NT2/D1 (cell line): ENCODE results near the gene POM121L2.
A peak's percentile ranks its signal among the peaks of the same experiment; 100 is the strongest.

Experiments
- DNase-seq: peaks from one replicate; pipeline ENCODE4 v3.0.0-alpha.2; 2011; ENCODE audit warnings: low read depth, low spot score
- H3K27me3 ChIP-seq: 2 replicates; pipeline ENCODE4 v1.6.0; 2011; ENCODE audit warnings: mild to moderate bottlenecking; ENCODE audit not compliant: insufficient read length, insufficient read depth
- H3K36me3 ChIP-seq: 2 replicates; pipeline ENCODE4 v1.6.1; 2011; ENCODE audit warnings: mild to moderate bottlenecking, low read length, mixed read lengths; ENCODE audit not compliant: insufficient read depth, insufficient read length
- H3K4me1 ChIP-seq: 2 replicates; pipeline ENCODE4 v1.5.1; 2011; ENCODE audit not compliant: insufficient read depth, insufficient read length
- H3K4me3 ChIP-seq: 2 replicates; pipeline ENCODE4 v1.5.1; 2011; ENCODE audit warnings: low read depth; ENCODE audit not compliant: insufficient read length
- H3K9ac ChIP-seq: 2 replicates; pipeline ENCODE4 v1.6.0; 2011; ENCODE audit warnings: low read depth; ENCODE audit not compliant: insufficient read length
- H3K9me3 ChIP-seq: 2 replicates; pipeline ENCODE4 v1.5.1; 2011; ENCODE audit warnings: mild to moderate bottlenecking, low read length; ENCODE audit not compliant: insufficient read depth
- SUZ12 ChIP-seq: IDR thresholded peaks from 2 replicates; pipeline ENCODE4 v1.6.1; 2011; ENCODE audit not compliant: insufficient read length, insufficient read depth; ENCODE audit errors: extremely low read depth
- YY1 ChIP-seq: IDR thresholded peaks from 2 replicates; pipeline ENCODE4 v1.6.1; 2011; ENCODE audit not compliant: insufficient read length, insufficient read depth
- ZNF274 ChIP-seq: IDR thresholded peaks from 2 replicates; pipeline ENCODE4 v1.6.1; 2011; ENCODE audit warnings: mild to moderate bottlenecking, low read depth, low read length

POM121L2 gene

GRCh38 chr6:27327023-27327738 lies 15.1 kb upstream of the POM121L2 start:
- H3K4me1 ChIP-seq, result no peaks in the 10 kb centered on the region
- TF ChIP-seq SUZ12 (no peak), YY1 (no peak), ZNF274 (no peak)
- H3K4me3 ChIP-seq, result no peak overlapping the region
- no peak overlapping the region for H3K9ac ChIP-seq
- DNase-seq, result no peak
- no peaks in the 10 kb centered on the region for H3K27me3 ChIP-seq
- no peaks in the 10 kb centered on the region for H3K36me3 ChIP-seq
- H3K9me3 ChIP-seq, result no peaks in the 10 kb centered on the region

GRCh38 chr6:27321901-27322300 lies 9.8 kb upstream of the POM121L2 start:
- no peak overlapping the region for H3K4me3 ChIP-seq
- H3K9me3 ChIP-seq, result no peaks in the 10 kb centered on the region
- H3K36me3 ChIP-seq, result no peaks in the 10 kb centered on the region
- H3K4me1 ChIP-seq, result no peaks in the 10 kb centered on the region
- no peak overlapping the region for H3K9ac ChIP-seq
- no peak for DNase-seq
- TF ChIP-seq ZNF274, result no peak
- no peaks in the 10 kb centered on the region for H3K27me3 ChIP-seq

- Histone ChIP-seq H3K9me3 (no peaks in the 10 kb centered on the region), H3K9ac (no peak overlapping the region), H3K36me3 (no peaks in the 10 kb centered on the region), H3K4me1 (no peaks in the 10 kb centered on the region), H3K27me3 (no peaks in the 10 kb centered on the region), H3K4me3 (no peak overlapping the region)
- TF ChIP-seq ZNF274, result no peak
- no peak for TF ChIP-seq YY1
- no peak for TF ChIP-seq SUZ12
- no peak for DNase-seq
Measured at GRCh38 chr6:27321370-27321769, 9.3 kb upstream of the POM121L2 start.

GRCh38 chr6:27318973-27319372 lies 6.9 kb upstream of the POM121L2 start:
- Histone ChIP-seq H3K4me1 (no peaks in the 10 kb centered on the region), H3K36me3 (no peaks in the 10 kb centered on the region), H3K9ac (no peak overlapping the region), H3K9me3 (peaks cover 6% of the 10 kb centered on the region), H3K4me3 (no peak overlapping the region), H3K27me3 (no peaks in the 10 kb centered on the region)
- no peak for DNase-seq
- no peak for TF ChIP-seq ZNF274
- no peak for TF ChIP-seq YY1
- no peak for TF ChIP-seq SUZ12

- TF ChIP-seq YY1, result no peak
- no peak for TF ChIP-seq SUZ12
- H3K27me3 ChIP-seq, result peaks cover 33% of the 10 kb centered on the region
Measured at GRCh38 chr6:27314046-27314445, 2.0 kb upstream of the POM121L2 start.

GRCh38 chr6:27312950-27313271 lies 838 bp upstream of the POM121L2 start:
- H3K4me3 ChIP-seq, result peak overlapping the region; percentile 74
- no peak for TF ChIP-seq SUZ12
- TF ChIP-seq ZNF274, result no peak
- no peak for TF ChIP-seq YY1
- no peak overlapping the region for H3K9ac ChIP-seq
- peaks cover 20% of the 10 kb centered on the region for H3K9me3 ChIP-seq
- no peaks in the 10 kb centered on the region for H3K4me1 ChIP-seq
- DNase-seq, result no peak
- no peaks in the 10 kb centered on the region for H3K36me3 ChIP-seq
- peaks cover 33% of the 10 kb centered on the region for H3K27me3 ChIP-seq

More at GRCh38 chr6:27314046-27314445, 2.0 kb upstream of the POM121L2 start:
- Histone ChIP-seq H3K4me1 (no peaks in the 10 kb centered on the region), H3K36me3 (no peaks in the 10 kb centered on the region), H3K9me3 (peaks cover 20% of the 10 kb centered on the region), H3K9ac (no peak overlapping the region), H3K4me3 (no peak overlapping the region)
- DNase-seq, result no peak

- Histone ChIP-seq H3K4me3 (peak overlapping the region; percentile 74), H3K9ac (no peak overlapping the region), H3K4me1 (no peaks in the 10 kb centered on the region), H3K36me3 (no peaks in the 10 kb centered on the region), H3K27me3 (peaks cover 33% of the 10 kb centered on the region), H3K9me3 (peaks cover 20% of the 10 kb centered on the region)
- TF ChIP-seq YY1 (no peak), SUZ12 (no peak), ZNF274 (no peak)
- DNase-seq, result no peak
Measured at GRCh38 chr6:27311806-27312145, 297 bp downstream of the POM121L2 start.
